ENCODE results near the gene CEP43.

CEP43 gene

DNA sequence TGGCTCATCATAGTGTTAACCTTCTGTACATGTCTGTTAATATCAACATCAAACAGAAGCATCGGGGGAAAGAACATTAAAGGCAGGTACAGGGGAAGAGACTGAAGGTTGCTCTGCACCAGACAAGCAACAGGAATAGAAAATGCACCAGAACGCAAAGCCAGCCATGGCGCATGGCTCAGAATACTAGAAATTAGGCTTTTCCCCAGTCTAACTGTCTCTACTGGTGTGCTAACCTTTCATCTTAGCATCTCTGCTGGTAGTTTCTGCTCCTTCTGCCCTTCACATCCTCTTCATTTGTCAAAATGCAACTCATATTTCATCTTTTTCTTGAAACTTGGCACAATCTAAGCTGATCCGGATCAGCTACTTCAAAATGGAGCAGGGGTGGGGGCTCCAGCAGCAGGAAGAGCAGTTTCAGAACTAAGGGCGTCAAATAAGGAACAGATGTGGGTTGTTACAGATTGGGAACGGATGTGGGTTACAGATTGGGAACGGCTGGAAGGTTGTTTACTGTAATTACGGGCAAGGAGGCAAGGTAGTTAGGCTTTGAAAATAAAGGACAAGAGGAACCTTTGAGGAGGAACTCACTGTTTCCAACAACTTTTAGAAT, 29.7 kb upstream of the CEP43 start:
- peak in 1 of 2 experiments; percentile 21 for DNase-seq (ENCODE audit: low read depth in 2 of 2)

DNA sequence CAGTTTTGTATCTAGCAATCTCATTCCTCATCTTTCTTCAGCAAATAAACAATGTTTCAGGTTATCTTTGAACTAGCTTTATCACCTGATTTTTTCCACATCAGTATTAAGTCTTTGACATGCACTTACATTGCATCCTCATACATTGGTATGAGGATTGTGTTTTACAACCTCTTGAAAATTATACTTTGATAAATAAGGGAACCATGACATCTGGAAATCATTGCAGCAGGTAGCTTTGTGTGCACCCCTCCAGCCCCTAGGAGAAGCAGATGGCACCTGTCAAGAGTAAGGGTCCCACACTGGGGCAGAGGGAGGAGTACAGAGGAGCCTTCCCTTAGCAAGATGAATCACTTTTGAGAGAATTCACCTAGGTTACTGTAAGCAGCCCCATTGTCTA, 29.1 kb upstream of the CEP43 start:
- no peak for DNase-seq (ENCODE audit: low read depth in 2 of 2)

DNA sequence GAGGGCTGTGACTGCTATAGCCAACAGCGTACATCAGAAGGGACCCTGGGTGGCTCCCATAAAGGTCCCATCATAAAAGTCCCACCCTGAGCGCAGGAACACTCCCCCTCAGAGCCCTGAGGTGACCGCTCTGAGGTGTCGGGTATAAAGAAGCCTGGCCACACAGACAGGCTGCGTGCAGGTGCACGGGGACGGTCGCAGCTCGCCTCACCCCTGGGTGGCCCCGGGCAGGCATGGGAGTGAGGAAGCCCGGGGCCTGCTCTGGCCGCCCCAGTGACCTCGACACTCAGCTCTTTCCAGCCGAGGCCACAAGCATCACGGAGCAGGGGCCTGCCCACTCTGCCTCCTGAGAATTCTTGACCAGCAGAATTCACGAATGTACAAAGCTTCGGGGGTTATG, 28.4 kb upstream of the CEP43 start:
- no peak for DNase-seq (ENCODE audit: low read depth in 2 of 2)

DNA sequence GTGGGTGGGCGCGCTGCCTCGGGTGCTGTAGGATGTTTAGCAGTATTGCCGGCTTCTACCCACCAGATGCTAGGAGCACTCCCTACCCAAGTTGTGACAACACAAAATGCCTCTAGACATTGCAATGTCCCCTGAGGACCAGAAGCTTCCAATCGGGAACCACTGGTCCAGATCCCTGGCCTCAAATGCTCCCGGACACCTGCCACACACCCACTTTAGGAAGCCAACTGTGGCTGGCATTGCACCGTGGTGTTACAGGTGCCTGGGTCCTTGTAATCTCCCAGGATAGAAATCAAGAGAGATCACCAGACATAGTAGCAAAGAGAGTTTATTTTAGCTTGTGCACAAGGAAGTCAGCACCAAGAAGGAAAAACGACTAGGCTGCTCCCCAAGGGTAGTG, 27.9 kb upstream of the CEP43 start:
- DNase-seq (ENCODE audit: low read depth in 2 of 2), result no peak

DNA sequence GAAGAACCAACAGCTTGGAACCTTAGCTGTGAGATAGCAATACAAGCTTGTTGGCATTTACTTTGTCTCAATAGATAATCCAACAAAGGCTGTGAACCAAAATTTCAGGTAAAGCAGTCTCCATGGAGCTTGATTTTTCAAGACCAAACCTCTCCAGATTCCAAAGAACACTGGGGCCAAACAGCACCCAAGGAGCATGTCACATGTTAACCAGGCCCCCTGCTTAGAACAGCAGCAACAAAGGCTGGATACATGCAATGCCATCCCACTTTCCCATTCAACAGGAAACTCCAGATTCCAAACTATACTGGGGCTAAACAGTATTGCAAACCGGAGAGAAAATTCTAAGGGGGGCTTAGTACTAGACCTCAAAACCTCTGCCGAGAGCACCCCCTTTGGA, 27.1 kb upstream of the CEP43 start:
- no peak for DNase-seq (ENCODE audit: low read depth in 2 of 2)

DNA sequence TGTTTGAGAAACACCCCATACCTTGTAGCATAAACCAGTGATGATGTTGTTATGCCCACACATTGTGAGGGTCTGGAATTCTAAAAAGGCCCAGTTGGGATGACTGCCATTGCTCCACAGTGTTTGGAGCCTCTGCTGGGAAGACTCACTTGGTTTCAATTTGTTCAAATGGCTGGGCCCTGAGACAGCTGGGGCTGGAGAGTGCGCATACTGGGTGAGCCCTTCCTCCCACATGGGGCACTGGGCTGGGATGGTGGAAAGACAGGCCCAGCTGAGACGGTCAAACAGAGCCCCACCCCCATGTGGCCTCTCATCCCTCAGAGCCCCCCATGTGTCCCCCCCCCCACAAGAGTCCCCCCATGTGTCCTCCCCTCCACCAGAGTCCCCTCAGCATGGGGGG, 22.6 kb upstream of the CEP43 start:
- DNase-seq (ENCODE audit: low read depth in 2 of 2), result no peak

DNA sequence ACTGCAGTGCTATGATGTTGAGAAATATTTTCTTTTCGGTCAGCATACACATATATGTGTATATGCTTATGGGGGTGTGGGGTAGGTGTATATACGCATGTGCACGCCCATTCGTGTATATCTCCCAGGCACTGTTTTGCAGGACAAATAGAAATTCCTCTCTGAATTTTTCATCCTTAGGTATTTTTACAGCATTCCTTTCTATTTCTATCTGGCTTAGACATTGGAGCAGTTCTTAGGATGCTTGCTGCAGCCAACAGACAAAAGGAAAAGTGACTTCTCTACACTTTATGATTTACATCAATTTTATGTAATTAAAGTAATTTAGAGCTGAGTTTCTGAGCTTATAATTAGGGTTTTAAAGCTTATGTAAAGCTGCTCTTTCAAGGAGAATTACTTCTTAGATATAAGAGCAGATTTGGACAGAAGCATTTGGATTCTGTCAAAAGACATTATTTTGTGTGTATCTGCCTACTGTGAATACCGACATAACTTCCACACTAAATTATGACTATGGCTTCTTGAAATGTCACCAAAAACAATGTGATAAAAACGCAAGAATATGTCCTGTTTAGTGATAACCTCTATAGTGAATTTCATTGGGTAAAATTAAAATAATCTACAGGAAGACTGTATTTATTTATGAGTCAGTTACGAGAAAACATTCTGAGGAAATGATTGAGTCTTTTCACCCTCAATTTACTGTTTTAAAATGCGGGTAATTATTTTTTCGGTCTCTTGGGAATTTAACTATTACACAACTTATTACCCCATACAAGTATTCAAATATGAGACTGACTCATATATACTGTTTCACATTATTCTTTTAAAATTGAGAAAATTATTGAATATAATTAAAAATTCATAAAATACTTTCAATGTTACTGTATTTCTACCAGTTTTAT, 21.3 kb upstream of the CEP43 start:
- DNase-seq (ENCODE audit: low read depth in 2 of 2), result peak; percentile 64 to 67

DNA sequence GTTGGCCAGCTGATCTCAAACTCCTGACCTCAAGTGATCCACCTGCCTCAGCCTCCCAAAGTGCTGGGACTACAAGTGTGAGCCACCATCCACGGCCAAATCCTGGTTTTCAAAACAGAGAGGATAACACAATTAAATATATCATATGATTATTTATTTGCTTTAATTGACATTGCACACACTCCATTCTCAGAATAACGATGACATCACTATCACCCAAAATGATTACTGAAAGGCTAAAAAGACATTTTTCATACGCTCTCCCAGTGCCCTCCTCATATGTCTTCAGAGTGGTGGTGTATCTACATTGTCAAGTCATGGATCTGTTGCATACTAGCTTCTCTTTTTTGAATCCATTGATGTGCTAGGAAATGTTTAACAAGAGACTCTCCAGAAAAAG, 18.5 kb upstream of the CEP43 start:
- no peak for DNase-seq (ENCODE audit: low read depth in 2 of 2)

DNA sequence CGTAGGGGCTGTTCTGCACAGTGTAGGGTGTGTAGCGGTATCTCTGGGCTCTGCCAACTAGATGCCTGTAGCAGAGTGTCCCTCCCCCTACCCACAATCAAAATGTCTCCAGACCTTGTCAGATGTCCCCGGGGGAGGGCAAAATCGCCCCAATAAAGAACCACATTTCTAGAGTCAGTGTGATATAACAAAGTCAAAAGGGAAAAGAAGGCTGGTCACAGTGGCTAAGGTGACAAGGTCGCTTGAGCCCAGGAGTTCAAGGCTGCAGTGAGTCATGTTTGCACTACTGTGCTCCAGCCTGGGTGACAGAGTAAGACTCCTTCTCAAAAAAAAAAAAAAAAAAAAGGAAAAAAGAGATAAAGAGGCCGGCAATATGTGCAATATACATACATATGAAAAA, 11.7 kb upstream of the CEP43 start:
- DNase-seq (ENCODE audit: low read depth in 2 of 2), result no peak

DNA sequence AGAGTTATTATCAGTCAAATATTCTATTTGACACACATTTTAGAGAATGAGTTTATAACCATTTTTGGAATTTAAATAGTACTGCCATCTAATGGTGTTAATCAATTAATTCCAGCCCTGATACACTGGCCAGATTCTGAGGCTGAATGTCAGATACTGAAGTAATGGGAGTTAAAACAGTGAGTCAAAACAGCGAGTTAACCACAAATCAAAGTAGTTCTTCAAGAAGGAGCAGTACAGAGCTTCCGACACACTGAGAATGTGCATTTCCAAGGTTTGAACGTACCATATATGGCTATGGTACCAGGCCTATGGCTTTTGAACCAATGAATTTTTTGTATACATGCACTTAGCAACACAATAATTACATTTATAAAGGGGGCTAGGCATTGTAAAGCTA, 11.3 kb upstream of the CEP43 start:
- DNase-seq (ENCODE audit: low read depth in 2 of 2), result no peak

DNA sequence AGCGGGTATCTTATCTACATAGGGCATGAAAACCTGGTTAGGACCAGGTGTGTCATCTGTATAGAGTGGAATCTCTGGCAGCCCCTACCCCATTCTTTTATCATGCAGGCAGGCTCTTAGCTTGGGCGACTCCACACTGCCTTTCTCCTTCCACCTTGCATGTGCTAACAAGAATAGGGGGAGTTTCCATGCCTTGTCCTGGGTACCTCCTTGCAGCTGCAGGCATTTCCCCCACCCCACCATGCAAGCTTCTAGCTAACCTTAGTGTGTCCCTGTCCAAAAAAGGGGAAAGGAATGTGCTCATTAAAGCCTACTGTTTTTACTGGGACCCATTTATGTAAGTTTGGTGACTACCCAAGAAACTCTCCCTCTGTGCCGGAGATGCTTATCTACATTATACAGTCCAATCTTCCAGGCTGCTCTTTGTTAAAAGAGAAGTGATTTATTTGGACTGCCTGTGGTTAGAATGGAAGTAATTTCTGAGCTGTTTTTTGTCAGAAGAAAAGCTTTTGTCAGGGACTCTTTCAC, 10.5 kb upstream of the CEP43 start:
- no peak for DNase-seq (ENCODE audit: low read depth in 2 of 2)

DNA sequence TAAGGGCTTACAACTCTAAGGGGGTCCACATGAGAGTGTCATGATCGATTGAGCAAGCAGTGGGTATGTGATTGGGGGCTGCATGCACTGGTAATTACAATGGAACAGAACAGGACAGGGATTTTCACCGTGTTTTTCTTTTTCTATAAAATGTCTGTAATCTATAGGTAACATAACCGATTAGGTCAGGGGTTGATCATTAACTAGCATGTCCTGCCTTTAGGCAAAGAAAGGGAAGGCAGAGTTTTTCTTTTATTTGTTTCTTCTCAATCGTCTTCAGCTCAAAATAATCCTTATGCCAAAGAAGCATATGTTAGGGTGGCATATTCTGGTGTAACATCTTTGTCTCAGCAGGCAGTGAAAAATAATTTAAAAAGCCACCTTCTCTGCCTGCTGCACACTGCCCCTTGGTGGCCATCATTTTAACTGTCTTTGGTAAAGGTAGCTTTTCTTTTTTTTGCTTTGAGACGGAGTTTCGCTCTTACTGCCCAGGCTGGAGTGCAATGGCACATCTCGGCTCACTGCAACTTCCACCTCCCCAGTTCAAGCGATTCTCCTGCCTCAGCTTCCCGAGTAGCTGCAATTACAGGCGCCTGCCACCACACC, 9.7 kb upstream of the CEP43 start:
- no peak for DNase-seq (ENCODE audit: low read depth in 2 of 2)

DNA sequence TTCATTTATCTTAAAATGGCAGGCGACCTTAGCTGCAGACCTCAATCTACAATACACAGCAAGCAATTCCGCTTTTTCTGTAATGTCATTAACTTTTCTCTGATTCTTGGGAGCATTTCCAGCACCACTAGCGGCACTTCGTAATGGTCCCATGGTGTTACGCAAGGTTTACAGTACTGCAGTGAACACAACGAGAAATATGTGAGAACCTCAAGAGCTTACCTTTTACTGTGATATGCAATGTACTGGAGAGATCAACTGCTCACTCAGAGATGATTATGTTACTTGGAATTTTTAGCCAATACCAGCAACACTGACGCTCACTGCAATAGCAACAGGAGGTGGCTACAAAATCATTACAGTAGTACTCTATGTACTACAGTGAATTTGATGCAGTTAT, 2.8 kb upstream of the CEP43 start:
- DNase-seq (ENCODE audit: low read depth in 2 of 2), result peak in 1 of 2 experiments; percentile 28

DNA sequence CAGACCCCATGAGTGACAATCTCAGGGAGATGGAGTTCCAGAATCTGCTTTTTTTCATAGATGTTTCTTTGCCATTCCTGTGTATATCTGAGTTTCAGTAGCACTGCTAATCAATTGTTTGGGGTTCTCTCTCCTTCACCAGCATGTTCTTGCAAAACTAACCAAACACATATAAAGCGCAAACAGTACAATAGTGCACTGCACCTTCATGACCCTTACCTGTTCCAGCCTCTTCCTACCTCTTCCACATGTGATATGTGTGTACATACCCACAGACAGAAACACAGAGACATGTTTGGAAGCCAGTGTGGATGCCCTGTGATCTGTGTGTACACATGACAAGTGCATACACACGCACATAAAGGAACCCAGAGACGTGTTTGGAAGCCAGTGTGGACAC, 1.8 kb upstream of the CEP43 start:
- DNase-seq (ENCODE audit: low read depth in 2 of 2), result no peak

DNA sequence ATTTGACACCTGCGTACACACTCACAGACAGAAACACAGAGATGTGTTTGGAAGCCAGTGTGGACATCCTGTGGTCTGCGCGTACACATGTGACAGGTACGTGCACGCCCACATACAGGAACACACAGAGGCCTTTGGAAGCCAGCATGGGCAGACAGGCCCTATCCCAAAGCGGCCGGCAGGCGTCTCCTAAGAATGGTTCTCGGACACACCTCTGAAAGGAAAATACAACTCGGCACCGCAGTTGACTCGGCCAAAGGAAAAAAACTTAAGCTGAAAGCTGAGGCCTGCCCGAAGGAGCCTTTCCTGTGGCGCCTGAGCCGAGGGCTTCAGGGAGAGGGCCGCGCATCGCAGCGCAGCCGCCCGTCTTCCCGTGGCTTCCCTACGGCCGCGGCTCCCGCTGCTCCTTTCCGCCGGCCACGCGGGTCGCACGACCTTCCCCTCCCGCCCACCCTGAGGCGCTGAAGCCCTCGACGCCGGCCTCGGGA, 1.4 kb upstream of the CEP43 start:
- peak in 1 of 2 experiments; percentile 15 for DNase-seq (ENCODE audit: low read depth in 2 of 2)

DNA sequence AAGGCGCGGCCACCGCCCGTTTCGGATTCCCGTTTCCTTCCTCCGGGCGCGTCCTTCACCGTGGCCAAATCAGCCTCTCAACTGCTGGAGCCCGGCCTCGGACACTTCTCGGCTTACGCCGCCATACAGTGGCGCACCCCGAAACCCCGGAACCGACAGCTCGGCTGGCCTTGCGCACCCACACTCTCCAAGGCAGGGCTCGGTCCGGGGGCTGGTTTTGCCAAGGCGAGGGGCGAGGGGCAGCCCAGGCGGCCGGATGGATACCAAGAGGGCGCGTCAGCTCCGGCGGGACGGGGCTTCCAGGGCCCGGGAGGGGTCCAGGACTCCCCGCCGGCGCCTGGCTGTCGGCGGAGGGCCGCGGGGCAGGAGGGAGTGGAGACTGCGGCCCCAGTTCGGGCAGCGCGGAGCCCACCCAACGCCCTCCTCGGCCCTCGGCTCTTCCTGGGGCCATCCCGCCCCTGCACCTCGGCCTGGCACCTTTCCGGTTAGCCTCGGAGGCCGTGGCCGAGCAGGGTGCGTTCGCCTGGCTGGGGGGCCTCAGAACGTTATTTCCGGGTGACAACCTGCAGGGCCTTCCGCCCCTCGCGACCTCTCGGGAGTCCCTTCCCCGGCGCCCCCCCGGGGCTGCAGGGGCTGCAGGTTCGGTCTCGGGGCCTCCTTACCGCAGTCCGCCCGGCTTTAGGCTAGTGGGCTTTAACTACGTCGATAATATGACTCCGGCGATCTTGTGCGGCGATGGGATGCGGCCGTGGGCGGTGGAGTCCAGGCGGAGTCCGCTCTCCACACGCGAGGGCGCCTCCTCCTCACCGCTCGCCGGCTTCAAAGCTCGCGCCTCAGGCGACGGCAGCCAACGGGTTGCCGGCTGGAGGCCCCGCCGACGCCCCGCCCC, 697 bp upstream of the CEP43 start:
- DNase-seq (ENCODE audit: low read depth in 2 of 2), result no peak

DNA sequence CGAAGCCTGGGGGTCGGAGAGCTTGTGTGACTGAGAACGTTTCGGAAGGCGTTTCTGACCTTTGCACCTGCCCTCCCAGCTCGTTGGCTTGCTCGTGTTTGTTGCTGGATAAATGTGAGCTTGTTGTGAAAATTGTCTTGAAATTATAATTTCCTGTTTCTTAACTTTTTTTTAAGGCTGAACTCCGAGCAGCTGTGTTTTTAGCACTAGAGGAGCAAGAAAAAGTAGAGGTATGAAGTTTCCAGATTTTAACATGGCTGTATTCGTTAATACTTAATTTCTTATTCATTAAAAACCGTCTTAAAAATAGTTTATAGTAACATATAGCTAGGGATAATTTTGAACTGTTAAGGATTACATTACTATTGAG, 672 bp downstream of the CEP43 start:
- DNase-seq (ENCODE audit: low read depth in 2 of 2), result no peak

DNA sequence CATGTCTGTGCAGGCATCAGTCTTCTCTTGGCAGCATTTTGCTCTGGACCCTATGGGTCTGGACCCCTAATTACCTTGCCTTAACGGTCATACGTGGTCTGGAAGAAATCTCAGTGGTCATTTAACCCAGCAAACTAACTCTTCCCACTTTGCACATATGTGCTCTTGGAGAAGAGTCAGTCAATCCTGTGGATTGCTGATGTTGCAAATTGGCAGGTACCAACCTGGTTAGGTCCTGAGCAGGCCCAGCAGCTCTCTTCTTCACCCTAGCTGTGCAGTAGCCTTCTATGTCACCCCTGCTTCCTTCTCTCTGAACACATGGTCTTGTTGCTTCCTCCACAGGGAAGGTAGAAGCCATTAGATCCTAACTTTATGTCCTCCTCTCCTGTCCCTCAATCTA, 1.6 kb downstream of the CEP43 start:
- no peak for DNase-seq (ENCODE audit: low read depth in 2 of 2)

DNA sequence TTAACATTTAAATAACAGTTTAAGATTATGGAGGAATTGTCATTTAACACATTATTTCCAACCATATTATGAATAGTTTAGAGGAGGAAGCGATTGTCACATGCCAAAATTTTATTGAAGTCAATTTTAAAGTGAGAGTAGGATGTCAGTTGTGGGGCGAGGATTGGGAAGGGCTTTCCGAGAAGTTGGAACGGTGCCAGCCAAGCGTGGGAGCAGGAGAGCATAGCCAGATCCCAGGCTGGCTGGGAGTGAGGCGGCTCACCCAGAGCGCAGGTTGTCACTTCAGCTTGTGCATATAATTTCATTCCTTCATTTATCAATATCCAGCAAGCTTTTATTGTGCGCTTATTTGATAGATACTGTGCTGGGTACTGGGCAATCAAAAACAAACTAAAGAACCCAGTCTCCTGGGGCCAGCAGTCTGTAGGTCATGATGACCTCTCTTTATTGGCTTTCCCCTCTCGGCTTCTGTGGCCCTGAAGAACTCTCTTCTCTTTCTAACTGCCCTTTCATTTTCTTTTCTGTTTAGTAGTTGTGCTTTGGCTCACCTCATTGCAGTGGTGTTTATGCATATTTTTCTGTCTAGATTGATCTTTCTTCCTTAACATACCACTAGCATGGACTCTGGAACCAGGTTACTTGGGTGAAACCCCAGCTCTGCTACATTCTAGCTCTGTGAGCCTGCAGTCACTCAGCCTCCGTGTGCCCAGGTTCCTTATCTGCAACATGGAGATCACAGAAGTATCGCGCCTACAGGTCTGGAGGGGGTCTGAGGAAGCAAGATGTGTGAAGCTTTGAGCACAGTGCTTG, 6.4 kb downstream of the CEP43 start:
- no peak for DNase-seq (ENCODE audit: low read depth in 2 of 2)

DNA sequence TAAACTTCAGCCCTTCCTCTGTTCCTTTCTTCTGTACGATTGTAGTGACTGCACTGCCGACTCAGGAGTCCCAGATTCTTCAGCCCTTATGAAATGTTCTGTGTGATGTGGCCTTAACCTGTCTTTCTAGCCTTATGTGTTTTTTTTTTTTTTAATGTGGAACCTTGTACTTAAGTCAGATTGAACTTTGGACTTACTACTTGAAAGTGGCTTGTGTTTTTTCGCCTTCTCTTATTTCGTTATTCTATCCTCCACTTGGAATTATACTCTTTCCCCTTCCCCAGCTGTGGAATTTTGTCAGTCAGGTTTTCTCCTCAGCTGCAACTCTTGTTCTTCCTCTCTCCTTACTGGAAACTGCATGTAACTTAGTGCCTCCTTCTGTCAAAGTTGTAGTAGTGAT, 8.8 kb downstream of the CEP43 start:
- no peak for DNase-seq (ENCODE audit: low read depth in 2 of 2)

DNA sequence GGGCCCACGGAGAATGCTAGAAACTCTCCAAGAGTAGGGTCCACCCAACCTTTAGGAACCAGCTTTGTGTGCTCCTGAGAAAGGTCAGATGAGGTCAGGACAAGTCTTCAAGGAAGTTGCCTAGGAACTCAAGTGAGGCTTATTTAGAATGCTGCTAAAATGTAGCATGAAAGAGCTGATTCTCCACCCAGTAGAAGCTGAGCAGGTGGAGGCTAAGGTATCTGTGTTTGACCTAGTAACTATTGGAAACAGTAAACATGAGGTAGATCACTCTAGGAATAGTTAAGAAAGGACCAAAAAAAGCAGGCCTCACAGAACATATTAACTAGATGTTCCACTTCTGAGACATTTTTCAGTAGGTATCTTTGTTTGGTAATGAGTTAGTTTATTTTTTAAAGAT, 13.9 kb downstream of the CEP43 start:
- DNase-seq (ENCODE audit: low read depth in 2 of 2), result no peak
